GM19023 (cell line): Measurements from ENCODE around the gene TCERG1.
A peak's percentile ranks its signal among the peaks of the same experiment; 100 is the strongest.

Experiments used
- ATAC-seq: cut with Tn5 transposase; IDR thresholded peaks from one replicate; pipeline ENCODE4 v1.9.1; 2021; ENCODE audit warnings: mild to moderate bottlenecking, moderate library complexity; ENCODE audit not compliant: unreplicated experiment

The TCERG1 gene

GRCh38 chr5:146446861-146447733 is at the start of gene TCERG1:
Gene TCERG1 (plus strand): TSS chr5:146447333. CDS start chr5:146447350, 17 bp downstream.
- ATAC-seq: peak; percentile 95

DNA sequence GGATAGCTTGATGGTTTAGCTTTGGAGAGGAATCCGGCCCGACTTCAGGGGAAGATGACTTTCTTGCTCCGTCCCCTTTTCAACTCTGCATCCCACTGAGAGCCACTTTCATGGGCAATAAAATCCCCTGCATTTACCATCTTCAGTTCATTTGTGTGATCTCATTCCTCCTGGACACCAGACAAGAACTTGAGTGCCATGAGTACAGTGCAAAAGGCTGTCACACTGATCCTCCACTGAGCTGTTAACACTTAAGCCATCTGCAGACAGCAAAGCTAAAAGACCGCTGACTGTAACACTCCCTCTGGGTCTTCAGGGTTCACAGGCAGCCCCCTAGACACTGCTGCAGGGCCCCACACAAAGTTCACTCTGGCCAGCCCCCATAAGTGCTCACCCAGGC is 48.3 kb upstream of the TCERG1 start:
- no peak for ATAC-seq

DNA sequence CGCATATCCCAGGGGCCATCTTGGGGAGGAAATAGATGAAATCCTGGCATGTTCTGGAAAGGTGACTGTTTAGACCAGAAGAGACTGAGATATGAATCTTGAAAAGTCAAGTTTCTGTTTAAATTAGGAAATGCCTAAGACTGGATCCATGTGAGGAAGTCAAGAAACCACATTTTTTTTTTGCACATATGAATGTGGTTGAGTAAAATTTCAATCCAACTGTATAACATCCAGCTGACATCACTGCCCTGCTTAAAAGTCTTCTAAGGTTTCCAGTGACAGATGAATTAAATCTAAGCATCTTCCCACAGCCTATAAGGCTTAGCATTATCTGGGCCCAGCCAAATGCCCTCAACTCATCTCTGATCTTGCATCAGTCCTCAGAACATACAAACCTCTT is 47.7 kb upstream of the TCERG1 start:
- no peak for ATAC-seq

DNA sequence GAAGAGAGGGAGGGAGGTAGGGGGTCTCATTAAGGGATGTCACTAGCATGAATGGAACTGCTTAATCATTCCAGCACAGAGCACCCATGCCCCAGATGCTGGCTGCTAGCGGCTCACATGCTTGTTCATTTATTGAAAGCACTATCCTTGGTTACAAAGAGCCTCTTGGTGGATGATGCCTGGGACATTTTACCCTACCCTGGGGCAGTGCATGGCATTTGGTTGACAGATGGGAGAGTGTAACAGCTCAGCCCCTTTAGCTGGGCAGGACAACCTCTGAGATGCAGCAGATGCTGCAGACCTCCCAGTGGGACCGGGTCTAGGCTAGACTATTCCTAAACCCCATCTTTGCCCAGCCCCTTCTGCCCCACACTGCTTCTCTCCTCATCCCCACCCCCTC is 46.9 kb upstream of the TCERG1 start:
- no peak for ATAC-seq

GRCh38 chr5:146401021-146401420 is 46.1 kb upstream of the TCERG1 start:
- no peak for ATAC-seq

GRCh38 chr5:146402949-146403348 is 44.2 kb upstream of the TCERG1 start:
- no peak for ATAC-seq

DNA sequence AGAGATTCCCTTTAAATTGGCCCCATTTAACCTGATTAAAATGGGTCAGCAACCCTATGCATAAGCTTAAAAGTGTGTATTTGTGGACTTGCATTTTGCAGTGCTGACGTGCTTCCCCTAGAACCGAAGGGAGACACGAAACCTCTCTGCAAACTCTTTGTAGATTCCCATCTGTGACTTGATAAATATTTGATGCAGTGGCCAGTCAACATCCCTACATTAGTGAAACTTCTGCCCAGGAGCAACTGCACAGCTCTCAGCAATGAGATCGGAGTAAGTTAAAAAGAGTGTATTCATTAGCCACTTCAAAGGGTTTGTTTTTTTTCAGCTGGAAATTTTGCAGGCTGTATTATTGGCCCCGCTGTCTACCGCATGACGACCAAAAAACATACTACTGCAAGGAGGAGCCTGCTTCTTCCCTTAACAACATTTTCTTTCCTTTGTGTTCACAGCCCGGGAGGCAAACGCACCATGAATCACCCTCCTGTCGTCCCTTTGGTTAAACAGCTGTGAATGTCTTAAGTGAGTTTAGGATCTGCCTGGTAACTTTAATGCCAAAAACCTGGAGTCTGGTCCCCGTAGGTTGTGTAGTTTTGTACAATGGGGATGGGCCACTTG is 38.0 kb upstream of the TCERG1 start:
- ATAC-seq: no peak

DNA sequence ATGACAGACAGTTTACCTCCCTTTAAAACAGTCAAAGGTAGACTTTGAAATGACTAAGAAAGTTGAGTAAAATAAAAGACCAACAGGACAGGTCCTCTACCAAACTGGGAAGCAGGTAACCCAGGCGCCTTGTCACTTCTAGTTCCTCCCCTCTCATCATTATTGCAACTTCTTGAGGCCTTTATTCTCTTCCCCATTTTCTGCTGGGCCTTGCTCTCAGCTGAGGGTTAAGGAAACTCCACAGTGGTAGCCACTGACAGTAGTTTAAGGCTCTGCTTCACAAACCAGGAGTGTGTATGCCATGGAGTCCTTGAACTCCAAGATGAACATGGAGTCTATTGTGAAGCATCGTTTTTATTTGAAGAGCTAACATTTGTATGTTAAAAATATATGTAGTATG is 36.9 kb upstream of the TCERG1 start:
- no peak for ATAC-seq

- ATAC-seq: no peak
These were observed 27.4 kb upstream of the TCERG1 start for GRCh38 chr5:146419696-146420095.

GRCh38 chr5:146425023-146425422 is 22.1 kb upstream of the TCERG1 start:
- no peak for ATAC-seq

- no peak for ATAC-seq
These were observed 20.8 kb upstream of the TCERG1 start for GRCh38 chr5:146426305-146426704.

- peak; percentile 66 for ATAC-seq
These were observed 20.1 kb upstream of the TCERG1 start for GRCh38 chr5:146426853-146427618.

DNA sequence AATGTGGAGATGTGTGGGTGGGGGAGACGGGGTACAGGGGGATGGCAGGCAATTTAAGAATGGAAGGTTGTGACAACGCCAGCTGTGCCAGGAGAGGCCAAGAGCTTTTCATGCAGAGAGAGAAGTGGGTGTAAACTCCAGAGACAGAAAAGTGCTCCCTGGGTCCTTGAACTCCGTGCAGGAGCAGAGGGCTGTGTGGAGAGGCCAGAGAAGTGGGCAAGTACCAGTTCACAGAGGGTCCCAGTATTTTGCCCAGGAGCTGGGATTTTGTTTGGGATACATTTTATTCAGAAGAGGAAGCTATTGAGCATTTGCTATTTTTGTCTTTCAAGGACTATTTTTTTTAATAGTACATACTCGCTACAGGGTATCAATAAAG is 19.5 kb upstream of the TCERG1 start:
- ATAC-seq: no peak

DNA sequence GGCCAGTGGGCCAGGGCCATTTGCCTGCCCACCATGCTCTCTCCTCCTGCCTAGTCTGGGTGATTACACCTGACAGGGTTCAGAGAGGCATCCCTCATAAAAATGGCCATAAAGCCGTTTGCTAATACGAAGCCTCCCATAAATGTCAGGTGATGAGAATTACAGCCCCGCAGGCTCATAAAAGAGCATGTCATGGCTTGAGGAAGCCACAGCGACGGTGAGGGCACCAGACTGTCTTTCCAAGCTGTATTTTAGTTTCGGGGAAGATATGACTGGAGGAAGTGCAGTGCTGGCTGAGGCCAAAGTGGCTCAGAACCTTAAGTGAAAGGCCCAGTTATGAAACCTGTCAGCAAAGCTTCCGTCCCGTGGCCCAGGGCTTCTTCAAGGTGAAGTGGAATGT is 18.5 kb upstream of the TCERG1 start:
- ATAC-seq: no peak

GRCh38 chr5:146440353-146440752 is 6.8 kb upstream of the TCERG1 start:
- ATAC-seq: no peak

DNA sequence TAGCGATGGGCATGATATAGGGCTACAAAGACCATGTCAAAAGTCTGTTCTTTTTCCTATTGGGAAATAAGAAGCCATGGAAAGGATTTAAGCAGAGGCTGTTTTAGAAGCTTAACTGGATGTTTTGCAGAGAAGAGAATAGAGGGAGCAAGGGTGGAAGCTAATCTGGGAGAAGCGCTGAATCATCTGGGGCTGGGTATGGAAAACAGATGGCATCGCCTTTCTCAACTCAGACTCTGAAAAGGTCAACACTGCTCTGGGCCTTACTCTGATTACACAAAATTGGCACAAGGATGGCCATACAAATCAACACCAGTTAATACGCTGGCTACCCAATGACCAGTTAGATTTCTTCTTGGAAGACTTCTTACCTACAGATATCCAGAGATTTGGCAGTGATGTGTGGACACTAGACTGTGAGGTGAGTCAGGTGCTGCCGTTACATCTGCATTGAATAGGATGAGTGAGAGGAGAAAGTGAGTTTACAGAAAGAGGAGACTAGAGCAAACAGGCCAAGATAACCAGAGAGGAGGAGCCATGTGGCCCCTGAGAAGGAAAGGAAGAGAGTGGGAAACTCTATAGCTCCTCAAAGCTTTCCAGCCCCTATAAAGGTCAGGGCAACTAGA is 6.2 kb upstream of the TCERG1 start:
- no peak for ATAC-seq

DNA sequence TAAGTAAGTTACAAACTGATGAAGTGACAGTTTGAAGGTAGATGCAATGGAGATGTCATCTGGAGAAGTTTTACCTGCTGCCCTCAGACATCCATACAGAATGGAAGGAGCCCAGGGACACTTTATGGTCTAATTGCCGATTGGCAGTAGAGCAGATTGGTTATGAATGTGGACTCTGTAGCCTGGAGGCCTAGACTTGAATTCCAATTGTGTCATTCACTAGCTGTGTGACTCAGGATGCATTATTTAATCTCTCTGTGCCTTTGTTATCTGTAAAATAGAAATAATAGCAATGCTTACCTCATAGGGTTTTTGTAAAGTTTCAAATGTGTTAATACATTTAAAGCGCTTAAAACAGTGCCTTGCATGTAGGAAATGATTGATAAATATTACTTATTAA is 5.2 kb upstream of the TCERG1 start:
- no peak for ATAC-seq

DNA sequence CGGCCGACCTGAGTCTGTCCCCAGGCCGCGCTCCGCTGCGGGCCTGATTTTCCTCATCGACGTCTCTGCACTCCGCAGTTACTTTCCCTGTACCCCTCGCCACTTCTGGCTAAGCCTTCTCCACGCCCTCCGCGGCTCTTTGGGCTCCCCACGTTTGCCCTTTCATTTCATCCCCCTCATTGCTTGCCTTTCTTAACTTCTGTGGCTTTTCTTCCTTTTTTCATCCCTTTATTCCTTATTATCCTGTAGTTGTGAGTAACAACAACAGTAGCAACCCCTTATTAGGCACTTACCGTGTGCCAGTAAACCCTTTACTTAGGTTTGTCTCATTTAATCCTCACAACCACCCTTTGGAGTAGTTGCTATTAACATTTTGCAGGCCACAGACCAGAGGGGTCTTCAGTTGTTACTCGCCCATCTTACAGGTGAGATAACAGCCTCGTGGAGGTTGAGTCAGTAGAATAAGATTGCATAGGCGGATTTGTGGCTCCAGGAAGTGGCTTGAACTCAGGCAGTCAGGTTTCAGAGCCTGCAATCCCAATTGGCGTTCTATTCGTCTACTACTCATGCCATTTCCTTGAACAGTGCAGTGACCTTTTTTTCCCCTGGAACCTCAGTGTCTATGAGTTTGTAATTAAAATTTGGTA is 724 bp downstream of the TCERG1 start:
- peak; percentile 24 for ATAC-seq

- no peak for ATAC-seq
These were observed 1.8 kb downstream of the TCERG1 start for GRCh38 chr5:146448783-146449519.

DNA sequence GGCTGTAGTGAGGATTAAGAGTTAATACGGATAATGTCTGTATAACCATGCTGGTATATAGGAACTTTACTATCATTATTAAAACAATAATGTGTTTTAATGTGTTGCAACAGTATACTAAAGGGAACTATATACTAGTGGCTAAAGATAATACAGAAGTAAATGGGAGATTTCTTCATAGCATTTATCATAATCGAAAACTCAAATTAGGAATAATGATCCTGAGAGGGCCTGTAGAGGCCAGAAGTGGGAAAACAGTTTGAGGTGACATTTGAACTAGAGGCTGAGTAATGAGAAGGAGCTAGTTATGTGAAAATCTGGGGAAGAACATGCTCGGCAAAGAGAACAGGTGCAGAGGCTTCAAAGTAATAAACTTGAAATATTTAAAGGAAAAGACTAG is 2.9 kb downstream of the TCERG1 start:
- no peak for ATAC-seq
